22Rv1 (cell line): ENCODE data around the gene OR2T11.
"Not testable (repeated sequence)": the region's sequence is repeated elsewhere in the genome, so short reads cannot be mapped to it uniquely, and the experiment has no call there.

ENCODE experiments used
- CTCF ChIP-seq: fragments of 450-650 bp; IDR thresholded peaks from 2 replicates; pipeline ENCODE4 v1.5.1; 2017; ENCODE audit warnings: mild to moderate bottlenecking
- ZFX ChIP-seq: fragments of 450-650 bp; IDR thresholded peaks from 2 replicates; pipeline ENCODE4 v1.6.1; 2017; ENCODE audit warnings: antibody characterized with exemption, borderline replicate concordance

- not testable (repeated sequence) for TF ChIP-seq CTCF, ZFX
Observed at GRCh38 chr1:248640906-248641305, 6.0 kb upstream of the OR2T11 start.
